A673 (cell line): ENCODE data around the gene AHNAK2.

Experiments
- EZH2 ChIP-seq: fragments of 200-600 bp; sonication (generic); IDR thresholded peaks from 2 replicates; pipeline ENCODE4 v1.6.1; 2017; ENCODE audit warnings: borderline replicate concordance, low read depth, mild to moderate bottlenecking, mixed read lengths, antibody characterized with exemption, low read length; ENCODE audit not compliant: poor library complexity, severe bottlenecking
- TF ChIP-seq, protein P1 (sequence below): fragments of 300-800, 200-600 bp; sonication (generic); conservative IDR thresholded peaks from 2 replicates; pipeline ENCODE4 v1.5.1; 2017; ENCODE audit warnings: low read depth, mild to moderate bottlenecking, antibody characterized with exemption, low read length, moderate library complexity, mixed read lengths

- TF ChIP-seq, protein P1, sequence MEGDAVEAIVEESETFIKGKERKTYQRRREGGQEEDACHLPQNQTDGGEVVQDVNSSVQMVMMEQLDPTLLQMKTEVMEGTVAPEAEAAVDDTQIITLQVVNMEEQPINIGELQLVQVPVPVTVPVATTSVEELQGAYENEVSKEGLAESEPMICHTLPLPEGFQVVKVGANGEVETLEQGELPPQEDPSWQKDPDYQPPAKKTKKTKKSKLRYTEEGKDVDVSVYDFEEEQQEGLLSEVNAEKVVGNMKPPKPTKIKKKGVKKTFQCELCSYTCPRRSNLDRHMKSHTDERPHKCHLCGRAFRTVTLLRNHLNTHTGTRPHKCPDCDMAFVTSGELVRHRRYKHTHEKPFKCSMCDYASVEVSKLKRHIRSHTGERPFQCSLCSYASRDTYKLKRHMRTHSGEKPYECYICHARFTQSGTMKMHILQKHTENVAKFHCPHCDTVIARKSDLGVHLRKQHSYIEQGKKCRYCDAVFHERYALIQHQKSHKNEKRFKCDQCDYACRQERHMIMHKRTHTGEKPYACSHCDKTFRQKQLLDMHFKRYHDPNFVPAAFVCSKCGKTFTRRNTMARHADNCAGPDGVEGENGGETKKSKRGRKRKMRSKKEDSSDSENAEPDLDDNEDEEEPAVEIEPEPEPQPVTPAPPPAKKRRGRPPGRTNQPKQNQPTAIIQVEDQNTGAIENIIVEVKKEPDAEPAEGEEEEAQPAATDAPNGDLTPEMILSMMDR, result no peak
- TF ChIP-seq EZH2, result no peak
Observed at GRCh38 chr14:105011312-105011990, 33.3 kb upstream of the AHNAK2 start.
